Calu3 (cell line): ENCODE results near the gene FAM131C. TPM values are rescaled to one million over a fixed set of nuclear protein-coding genes. Genes with fewer than 3 reads are reported as not detected.
A peak's percentile ranks its signal among the peaks of the same experiment; 100 is the strongest.

Experiments used
- BruUV-seq: library from RNA; stranded (reverse); fragments of 400-500 nt; replicated peaks from 2 replicates; lab custom pipeline; 2021; lab: Mats Ljungman, UMichigan
- CTCF ChIA-PET: fragments of 300-600 bp; sonication (Branson Sonifier 250); formaldehyde crosslinking; loops from one replicate; lab custom pipeline; 2022; ENCODE audit warnings: antibody characterized with exemption; lab: Charles Lee
- DNase-seq: peaks from one replicate; pipeline ENCODE4 v3.0.0; 2022
- H3K27ac Mint-ChIP-seq: one replicate; pipeline ENCODE4 v1.8.0; 2022; ENCODE audit warnings: mixed read lengths; ENCODE audit not compliant: unreplicated experiment
- H3K27me3 Mint-ChIP-seq: one replicate; pipeline ENCODE4 v1.8.0; 2022; ENCODE audit warnings: mixed read lengths; ENCODE audit not compliant: unreplicated experiment
- H3K36me3 Mint-ChIP-seq: one replicate; pipeline ENCODE4 v1.8.0; 2022; ENCODE audit warnings: mild to moderate bottlenecking, moderate library complexity, mixed read lengths; ENCODE audit not compliant: insufficient read depth, unreplicated experiment
- H3K4me1 Mint-ChIP-seq: one replicate; pipeline ENCODE4 v1.8.0; 2022; ENCODE audit warnings: mild to moderate bottlenecking, low read depth, mixed read lengths; ENCODE audit not compliant: unreplicated experiment
- H3K4me3 Mint-ChIP-seq: one replicate; pipeline ENCODE4 v1.8.0; 2022; ENCODE audit warnings: mild to moderate bottlenecking, low read depth, moderate library complexity, mixed read lengths; ENCODE audit not compliant: unreplicated experiment
- H3K9me3 Mint-ChIP-seq: one replicate; pipeline ENCODE4 v1.8.0; 2022; ENCODE audit warnings: low read depth, mixed read lengths; ENCODE audit not compliant: unreplicated experiment
- CTCF ChIP-seq: fragments of 200-600 bp; IDR thresholded peaks from one replicate; pipeline ENCODE4 v1.8.0; 2022; ENCODE audit warnings: antibody characterized with exemption; ENCODE audit not compliant: unreplicated experiment
- intact Hi-C: fragments of 100-400 bp; cut with micrococcal nuclease; formaldehyde crosslinking; loops from one replicate; pipeline ENCODE4 v1.10.0; 2022; ENCODE audit not compliant: unreplicated experiment
- total RNA-seq: library from RNA; stranded (reverse); gene quantifications from 2 replicates; pipeline ENCODE4 v1.2.3, GENCODE V29; 2022

Gene FAM131C
- total RNA-seq, 1 experiment from 2014 or later: 0.94 TPM

- Mint-ChIP-seq H3K36me3 (peaks cover 4% of the 10 kb centered on the region), H3K27me3 (no peaks in the 10 kb centered on the region), H3K27ac (no peak overlapping the region), H3K9me3 (no peaks in the 10 kb centered on the region), H3K4me3 (no peak overlapping the region), H3K4me1 (peaks cover 8% of the 10 kb centered on the region)
- CTCF ChIA-PET: no interaction called here
- BruUV-seq: no TSS peak
- intact Hi-C loops: no loop called here
- DNase-seq: no peak
- no peak for TF ChIP-seq CTCF
Observed at GRCh38 chr1:16010837-16011236, 62.6 kb downstream of the FAM131C start.

- H3K9me3 Mint-ChIP-seq: no peaks in the 10 kb centered on the region
- peaks cover 4% of the 10 kb centered on the region for H3K36me3 Mint-ChIP-seq
- BruUV-seq: no TSS peak
- intact Hi-C loops: loop anchor here (1.0 kb wide), 1 partner anchor 47 kb away; no protein-coding TSS in a partner anchor
- no peak overlapping the region for H3K27ac Mint-ChIP-seq
- no peaks in the 10 kb centered on the region for H3K27me3 Mint-ChIP-seq
- DNase-seq: no peak
- TF ChIP-seq CTCF: no peak
- peaks cover 8% of the 10 kb centered on the region for H3K4me1 Mint-ChIP-seq
- H3K4me3 Mint-ChIP-seq: no peak overlapping the region
- CTCF ChIA-PET: no interaction called here
Observed at GRCh38 chr1:16009678-16010077, 63.8 kb downstream of the FAM131C start.

GRCh38 chr1:16009030-16009460, 64.4 kb downstream of the FAM131C start:
- peak; percentile 79 for DNase-seq
- no peaks in the 10 kb centered on the region for H3K27me3 Mint-ChIP-seq
- H3K36me3 Mint-ChIP-seq: peaks cover 4% of the 10 kb centered on the region
- CTCF ChIA-PET: no interaction called here
- no peak overlapping the region for H3K4me3 Mint-ChIP-seq
- no peaks in the 10 kb centered on the region for H3K9me3 Mint-ChIP-seq
- intact Hi-C loops: loop anchor here (1.0 kb wide), 1 partner anchor 47 kb away; no protein-coding TSS in a partner anchor
- peak; percentile 82 for TF ChIP-seq CTCF
- BruUV-seq: no TSS peak
- peaks cover 8% of the 10 kb centered on the region for H3K4me1 Mint-ChIP-seq
- H3K27ac Mint-ChIP-seq: no peak overlapping the region

Other genes with a start within 250 kb of the FAM131C start
- gene SPEN, start 225.9 kb downstream of the FAM131C start, total RNA-seq: 48.3 and 53.6 TPM in 2 replicates
- gene ZBTB17, start 97.5 kb downstream of the FAM131C start, total RNA-seq: 22.1 and 26.6 TPM in 2 replicates
- not detected in 2 replicates for gene SRARP, start 69.4 kb downstream of the FAM131C start, total RNA-seq
- gene HSPB7, start 55.6 kb downstream of the FAM131C start, total RNA-seq: not detected in 2 replicates
- gene CLCNKA, start 51.6 kb downstream of the FAM131C start, total RNA-seq: not detected in 2 replicates
- not detected in 2 replicates for gene CLCNKB, start 29.9 kb downstream of the FAM131C start, total RNA-seq
- 130 and 161 TPM in 2 replicates for gene EPHA2, start 82.4 kb upstream of the FAM131C start, total RNA-seq
- 16.6 and 17.2 TPM in 2 replicates for gene ARHGEF19, start 139.0 kb upstream of the FAM131C start, total RNA-seq
- 4.2 and 7.4 TPM in 2 replicates for gene CPLANE2, start 163.5 kb upstream of the FAM131C start, total RNA-seq